ENCODE results near the gene PLCG2. TPM values are rescaled to one million over a fixed set of nuclear protein-coding genes. Genes with fewer than 3 reads are reported as not detected.

PLCG2 gene
- total RNA-seq, 2 donors from 2014 or later, result 6.6 to 11.0 TPM

GRCh38 chr16:81936209-81937000 is 157.3 kb downstream of the PLCG2 start:
- Mint-ChIP-seq H3K27ac (no peak overlapping the region), H3K36me3 (ENCODE audit: low read depth) (no peaks in the 10 kb centered on the region), H3K4me3 (no peak overlapping the region), H3K4me1 (no peaks in the 10 kb centered on the region), H3K9me3 (no peaks in the 10 kb centered on the region), H3K27me3 (no peaks in the 10 kb centered on the region)
- no peak for ATAC-seq (replicated peaks)

DNA sequence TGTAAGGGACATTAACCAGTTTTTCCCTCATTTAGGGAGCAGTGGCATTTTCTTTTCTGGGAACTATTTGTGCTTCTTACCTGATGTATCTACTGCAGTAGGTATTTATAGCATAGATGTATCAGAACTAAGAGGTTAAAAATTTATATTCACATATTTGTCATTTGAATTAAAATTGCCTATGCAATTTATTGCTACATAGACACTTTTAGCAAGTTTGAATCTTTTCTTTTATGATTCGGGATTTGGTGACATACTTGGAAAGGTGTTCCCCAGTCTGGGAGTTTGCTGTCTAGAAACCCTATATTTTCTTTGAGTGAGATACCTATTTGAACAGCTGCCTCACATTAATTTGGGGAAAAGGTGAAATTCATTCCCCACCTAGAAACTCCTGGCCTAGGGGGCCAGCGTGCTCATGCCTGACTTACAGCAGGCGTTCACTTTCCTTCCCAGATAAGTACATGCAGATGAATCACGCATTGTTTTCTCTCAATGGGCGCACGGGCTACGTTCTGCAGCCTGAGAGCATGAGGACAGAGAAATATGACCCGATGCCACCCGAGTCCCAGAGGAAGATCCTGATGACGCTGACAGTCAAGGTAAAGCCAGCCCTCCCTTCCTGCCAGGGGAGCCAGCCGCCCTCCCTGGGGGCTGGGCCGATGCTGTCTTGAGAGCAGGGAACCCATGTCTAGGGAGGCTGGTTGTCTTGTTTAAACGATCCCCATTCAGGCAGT is 158.4 kb downstream of the PLCG2 start:
- no peak for ATAC-seq (replicated peaks)

DNA sequence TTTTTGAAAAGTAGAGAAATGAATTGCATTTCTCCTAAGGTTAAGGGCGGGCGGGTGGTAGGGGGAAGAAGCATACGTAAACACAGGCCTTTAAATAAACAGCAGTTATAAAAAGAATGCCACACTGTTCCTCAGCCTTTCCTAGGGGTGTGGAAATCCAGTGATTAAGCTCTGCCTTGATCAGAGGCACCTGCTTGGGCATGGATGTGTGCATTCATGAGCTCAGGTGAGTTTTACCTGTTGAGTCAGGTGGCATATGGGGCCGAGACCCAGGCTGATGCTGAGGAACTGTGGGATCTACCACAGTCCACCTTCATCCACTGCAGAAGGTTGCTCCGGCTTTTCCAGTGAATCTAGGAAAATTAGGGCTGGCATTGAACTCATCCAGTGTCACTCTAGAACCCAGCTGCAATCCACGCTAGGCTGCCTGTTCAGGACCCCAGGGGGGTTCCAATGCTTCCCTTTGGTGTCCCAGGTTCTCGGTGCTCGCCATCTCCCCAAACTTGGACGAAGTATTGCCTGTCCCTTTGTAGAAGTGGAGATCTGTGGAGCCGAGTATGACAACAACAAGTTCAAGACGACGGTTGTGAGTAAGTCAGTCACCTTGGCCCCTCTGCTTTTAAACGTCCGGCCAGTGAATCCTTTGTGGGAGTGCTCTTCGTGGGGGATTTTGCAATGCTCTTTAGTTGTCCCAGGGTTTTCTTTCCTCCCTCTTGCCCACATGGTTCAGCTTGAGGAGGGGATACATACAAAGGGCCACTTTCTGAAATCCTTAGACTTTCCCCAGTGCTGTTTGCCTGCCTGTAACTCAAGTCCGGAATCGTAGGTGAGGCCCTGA is 159.5 kb downstream of the PLCG2 start:
- H3K9me3 Mint-ChIP-seq, result no peaks in the 10 kb centered on the region
- no peaks in the 10 kb centered on the region for H3K4me1 Mint-ChIP-seq
- no peaks in the 10 kb centered on the region for H3K27me3 Mint-ChIP-seq
- no peak overlapping the region for H3K27ac Mint-ChIP-seq
- no peaks in the 10 kb centered on the region for H3K36me3 Mint-ChIP-seq (ENCODE audit: low read depth)
- ATAC-seq (replicated peaks), result no peak
- no peak overlapping the region for H3K4me3 Mint-ChIP-seq

More for the DNA sequence above, 158.4 kb downstream of the PLCG2 start:
- Mint-ChIP-seq H3K27me3 (no peaks in the 10 kb centered on the region), H3K27ac (no peak overlapping the region), H3K36me3 (ENCODE audit: low read depth) (no peaks in the 10 kb centered on the region), H3K9me3 (no peaks in the 10 kb centered on the region), H3K4me3 (no peak overlapping the region), H3K4me1 (no peaks in the 10 kb centered on the region)

DNA sequence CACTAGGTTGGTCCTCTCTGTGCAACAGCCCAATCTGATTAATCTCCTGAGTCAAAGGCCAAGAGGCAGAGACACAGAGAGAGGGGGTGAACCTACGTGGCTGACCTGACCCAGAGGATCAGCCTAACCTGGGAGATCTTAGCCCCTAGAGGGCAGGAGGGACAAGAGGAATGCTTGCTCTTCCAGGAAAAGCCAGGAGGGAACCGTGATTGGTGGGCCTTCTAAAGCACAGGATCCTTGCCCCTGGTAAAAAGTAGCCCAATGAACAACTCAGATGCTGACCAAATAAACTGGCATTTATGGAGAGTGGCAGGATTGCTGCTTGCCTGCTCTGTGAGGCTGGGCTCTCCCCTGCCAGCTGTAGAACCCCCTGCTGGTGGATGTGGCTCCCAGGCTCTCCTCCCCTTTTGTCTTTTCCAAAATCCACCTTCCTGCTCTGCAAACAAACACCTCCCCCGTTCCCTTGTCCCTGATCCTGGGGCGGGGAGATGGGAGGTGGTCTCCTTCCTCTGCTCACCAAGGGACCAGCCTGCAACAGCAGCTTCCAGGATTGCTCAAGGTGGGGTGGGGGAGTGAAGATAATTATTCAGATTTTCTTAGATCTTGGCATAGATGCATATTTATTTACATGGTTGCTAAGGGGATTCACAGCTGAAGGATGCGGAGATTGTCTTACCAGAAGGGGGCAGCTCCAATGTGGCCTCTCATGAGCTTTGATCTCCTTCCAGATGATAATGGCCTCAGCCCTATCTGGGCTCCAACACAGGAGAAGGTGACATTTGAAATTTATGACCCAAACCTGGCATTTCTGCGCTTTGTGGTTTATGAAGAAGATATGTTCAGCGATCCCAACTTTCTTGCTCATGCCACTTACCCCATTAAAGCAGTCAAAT is 160.3 kb downstream of the PLCG2 start:
- Mint-ChIP-seq H3K36me3 (ENCODE audit: low read depth) (no peaks in the 10 kb centered on the region), H3K4me3 (no peak overlapping the region), H3K27ac (no peak overlapping the region), H3K27me3 (no peaks in the 10 kb centered on the region), H3K4me1 (no peaks in the 10 kb centered on the region), H3K9me3 (no peaks in the 10 kb centered on the region)
- ATAC-seq (replicated peaks), result no peak

- H3K9me3 Mint-ChIP-seq, result no peaks in the 10 kb centered on the region
- no peak overlapping the region for H3K4me3 Mint-ChIP-seq
- H3K27ac Mint-ChIP-seq, result no peak overlapping the region
- no peaks in the 10 kb centered on the region for H3K4me1 Mint-ChIP-seq
- H3K27me3 Mint-ChIP-seq, result peaks cover 4% of the 10 kb centered on the region
- ATAC-seq (replicated peaks), result peak; percentile 38
- H3K36me3 Mint-ChIP-seq (ENCODE audit: low read depth), result no peaks in the 10 kb centered on the region
Measured at GRCh38 chr16:81940781-81941560, 161.9 kb downstream of the PLCG2 start.

DNA sequence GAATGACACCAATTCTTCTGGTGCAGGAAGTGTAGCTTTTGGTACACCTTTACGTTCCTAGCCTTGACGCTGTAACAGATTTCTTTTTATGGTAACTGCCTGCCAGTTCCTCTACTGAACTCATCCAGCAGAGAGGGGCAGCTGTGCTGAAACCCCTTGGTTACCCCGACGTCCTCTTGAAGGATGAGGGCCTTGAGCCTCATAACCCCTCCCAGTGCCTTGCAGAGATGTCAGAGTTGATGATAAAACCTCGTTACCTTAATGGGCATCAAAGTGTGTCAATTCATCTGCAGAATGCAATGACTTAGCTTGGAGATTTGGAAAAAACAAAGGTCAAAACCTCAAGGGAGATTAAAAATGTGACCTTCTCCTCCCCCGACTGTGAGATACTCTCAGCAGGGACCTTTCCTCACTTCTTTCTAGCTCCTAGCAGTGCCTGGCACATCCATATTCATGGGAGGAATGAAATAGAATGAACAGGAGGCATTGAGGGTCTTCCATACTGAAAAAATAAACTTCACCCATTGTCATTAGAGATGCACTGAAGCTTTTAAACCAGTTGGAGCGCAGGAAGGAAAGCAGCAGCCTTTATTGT is 163.0 kb downstream of the PLCG2 start:
- Mint-ChIP-seq H3K27ac (no peak overlapping the region), H3K9me3 (no peaks in the 10 kb centered on the region), H3K4me3 (no peak overlapping the region), H3K4me1 (no peaks in the 10 kb centered on the region), H3K36me3 (ENCODE audit: low read depth) (no peaks in the 10 kb centered on the region), H3K27me3 (peaks cover 4% of the 10 kb centered on the region)
- no peak for ATAC-seq (replicated peaks)

DNA sequence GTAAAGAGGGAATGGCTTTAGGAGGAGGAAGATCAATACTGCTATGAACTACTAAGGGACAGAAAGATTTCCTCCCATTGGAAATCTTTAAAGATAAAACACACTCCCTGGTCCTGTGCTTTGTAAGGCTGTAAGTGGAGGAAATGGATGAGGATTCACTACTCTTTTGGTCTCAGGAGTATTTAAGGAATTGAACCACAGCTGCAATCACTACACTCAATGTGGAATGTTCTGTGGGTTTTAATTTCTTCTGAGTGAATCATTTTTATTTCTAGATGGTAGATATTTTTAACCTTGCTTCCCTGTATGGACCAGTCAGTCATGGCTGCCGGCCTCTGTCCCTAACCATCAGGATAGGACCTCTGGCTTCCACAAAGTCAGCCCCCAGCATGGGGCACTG is 166.6 kb downstream of the PLCG2 start:
- no peaks in the 10 kb centered on the region for H3K4me1 Mint-ChIP-seq
- no peak overlapping the region for H3K27ac Mint-ChIP-seq
- H3K36me3 Mint-ChIP-seq (ENCODE audit: low read depth), result no peaks in the 10 kb centered on the region
- ATAC-seq (replicated peaks), result no peak
- H3K9me3 Mint-ChIP-seq, result peaks cover 6% of the 10 kb centered on the region
- peaks cover 16% of the 10 kb centered on the region for H3K27me3 Mint-ChIP-seq
- H3K4me3 Mint-ChIP-seq, result no peak overlapping the region

DNA sequence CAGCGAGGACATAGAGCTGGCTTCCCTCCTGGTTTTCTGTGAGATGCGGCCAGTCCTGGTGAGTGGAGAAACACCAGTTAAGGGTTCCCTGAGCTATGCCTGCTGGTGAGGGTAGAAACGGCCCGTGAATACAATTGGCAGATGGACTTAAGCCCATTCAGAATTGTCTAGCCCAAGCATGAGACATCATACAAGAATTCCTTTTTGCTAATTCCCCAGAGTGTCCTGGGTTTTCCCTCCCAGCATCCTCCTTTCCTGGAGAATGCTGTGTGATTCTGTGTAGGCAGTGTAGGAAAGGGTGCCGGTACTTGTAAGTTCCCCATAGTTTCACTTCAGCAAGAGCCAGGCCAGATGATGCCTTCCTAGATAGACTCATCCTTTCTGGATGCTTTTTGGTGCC is 167.1 kb downstream of the PLCG2 start:
- H3K4me3 Mint-ChIP-seq, result no peak overlapping the region
- H3K36me3 Mint-ChIP-seq (ENCODE audit: low read depth), result no peaks in the 10 kb centered on the region
- ATAC-seq (replicated peaks), result no peak
- H3K27me3 Mint-ChIP-seq, result peaks cover 16% of the 10 kb centered on the region
- H3K4me1 Mint-ChIP-seq, result no peaks in the 10 kb centered on the region
- H3K9me3 Mint-ChIP-seq, result peaks cover 6% of the 10 kb centered on the region
- H3K27ac Mint-ChIP-seq, result no peak overlapping the region

DNA sequence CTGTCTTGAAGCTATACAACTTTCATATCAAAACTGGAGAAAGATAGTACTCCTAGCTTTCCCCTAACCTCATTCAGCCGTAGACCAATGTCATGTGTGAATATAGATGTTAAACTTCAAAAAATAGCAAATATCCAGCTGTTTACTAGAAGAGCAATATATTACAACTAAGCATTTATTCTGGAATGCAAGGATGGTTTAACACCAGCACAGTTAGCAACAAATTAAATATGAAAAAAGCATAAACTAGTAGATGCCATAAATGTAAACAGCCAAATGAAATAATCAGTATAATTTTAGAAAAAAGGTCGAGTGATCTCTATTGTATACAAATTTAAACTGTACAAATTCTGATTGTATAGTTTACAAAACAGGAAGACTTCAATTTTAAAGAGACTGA is 172.5 kb downstream of the PLCG2 start:
- no peak for ATAC-seq (replicated peaks)
- H3K9me3 Mint-ChIP-seq, result peaks cover 6% of the 10 kb centered on the region
- peaks cover 12% of the 10 kb centered on the region for H3K27me3 Mint-ChIP-seq
- H3K4me3 Mint-ChIP-seq, result no peak overlapping the region
- no peak overlapping the region for H3K27ac Mint-ChIP-seq
- no peaks in the 10 kb centered on the region for H3K36me3 Mint-ChIP-seq (ENCODE audit: low read depth)
- no peaks in the 10 kb centered on the region for H3K4me1 Mint-ChIP-seq

DNA sequence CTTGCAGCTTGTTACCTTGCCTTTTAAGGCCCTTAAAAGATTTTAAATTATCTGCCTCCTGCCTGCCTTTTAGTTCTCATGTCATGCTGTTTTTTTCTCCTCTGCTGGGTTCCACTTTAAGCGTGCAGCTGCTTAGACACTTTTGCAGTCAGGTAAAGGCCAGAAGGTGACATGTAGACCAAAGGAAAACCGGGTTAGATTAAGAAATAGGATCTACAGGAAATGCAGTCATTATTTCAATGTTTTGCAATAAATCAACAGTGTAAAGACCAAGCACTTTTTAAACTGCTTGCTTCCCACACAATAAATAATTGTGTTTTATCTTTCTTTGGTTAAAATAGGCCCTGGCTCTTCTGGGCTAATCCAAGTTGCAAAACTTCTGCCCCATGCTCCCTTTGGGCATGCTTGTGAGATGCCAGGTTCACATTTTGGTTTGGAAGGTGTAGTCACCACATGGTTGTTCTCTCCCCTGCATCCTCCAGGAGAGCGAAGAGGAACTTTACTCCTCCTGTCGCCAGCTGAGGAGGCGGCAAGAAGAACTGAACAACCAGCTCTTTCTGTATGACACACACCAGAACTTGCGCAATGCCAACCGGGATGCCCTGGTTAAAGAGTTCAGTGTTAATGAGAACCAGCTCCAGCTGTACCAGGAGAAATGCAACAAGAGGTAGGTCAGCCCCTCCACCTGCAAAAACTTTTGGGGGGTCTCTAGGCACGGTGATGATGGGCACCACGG is 177.3 kb downstream of the PLCG2 start:
- no peaks in the 10 kb centered on the region for H3K36me3 Mint-ChIP-seq (ENCODE audit: low read depth)
- ATAC-seq (replicated peaks), result no peak
- no peaks in the 10 kb centered on the region for H3K4me1 Mint-ChIP-seq
- no peak overlapping the region for H3K4me3 Mint-ChIP-seq
- no peaks in the 10 kb centered on the region for H3K9me3 Mint-ChIP-seq
- H3K27ac Mint-ChIP-seq, result no peak overlapping the region
- H3K27me3 Mint-ChIP-seq, result no peaks in the 10 kb centered on the region

GRCh38 chr16:81964808-81965207 is 185.7 kb downstream of the PLCG2 start:
- H3K4me1 Mint-ChIP-seq, result no peaks in the 10 kb centered on the region
- H3K36me3 Mint-ChIP-seq (ENCODE audit: low read depth), result no peaks in the 10 kb centered on the region
- no peak for ATAC-seq (replicated peaks)
- H3K4me3 Mint-ChIP-seq, result no peak overlapping the region
- H3K9me3 Mint-ChIP-seq, result peaks cover 6% of the 10 kb centered on the region
- H3K27ac Mint-ChIP-seq, result no peak overlapping the region
- H3K27me3 Mint-ChIP-seq, result peaks cover 19% of the 10 kb centered on the region

- H3K27me3 Mint-ChIP-seq, result peaks cover 19% of the 10 kb centered on the region
- peaks cover 13% of the 10 kb centered on the region for H3K9me3 Mint-ChIP-seq
- no peak for ATAC-seq (replicated peaks)
- H3K27ac Mint-ChIP-seq, result no peak overlapping the region
- H3K4me1 Mint-ChIP-seq, result no peaks in the 10 kb centered on the region
- H3K36me3 Mint-ChIP-seq (ENCODE audit: low read depth), result no peaks in the 10 kb centered on the region
- H3K4me3 Mint-ChIP-seq, result no peak overlapping the region
Measured at GRCh38 chr16:81967358-81967757, 188.3 kb downstream of the PLCG2 start.

Data from activated T-helper 17 cell treated with anti-CD3 and anti-CD28 coated beads, Interleukin-2, amount 50 U/mL, for 72 hours (primary cell).